Panc1 (cell line): ENCODE data around the gene WFDC11. TPM values are rescaled to one million over a fixed set of nuclear protein-coding genes. Genes with fewer than 3 reads are reported as not detected.

Experiments used
- ATAC-seq: fragments of 200-7000 bp; cut with Tn5 transposase; 2 replicates; pipeline ENCODE4 v1.9.1; 2020; ENCODE audit warnings: mild to moderate bottlenecking, moderate library complexity
- BruUV-seq: library from RNA; stranded (reverse); fragments of 400-500 nt; replicated peaks from 2 replicates; lab custom pipeline; 2021; lab: Mats Ljungman, UMichigan
- CTCF ChIA-PET: fragments of 300-600 bp; sonication (Branson Sonifier 250); formaldehyde crosslinking; loops from one replicate; lab custom pipeline; 2022; ENCODE audit warnings: antibody characterized with exemption; lab: Charles Lee
- POLR2A ChIA-PET: fragments of 300-600 bp; sonication (Branson Sonifier 250); formaldehyde crosslinking; loops from one replicate; lab custom pipeline; 2022; ENCODE audit warnings: antibody characterized with exemption; lab: Charles Lee
- DNase-seq: peaks from one replicate; pipeline ENCODE4 v3.0.0-alpha.2; 2010; ENCODE audit warnings: low read depth, low spot score
- H3K27ac ChIP-seq: 2 replicates; pipeline ENCODE4 v1.5.1; 2011; ENCODE audit warnings: mild to moderate bottlenecking, low read length, inconsistent platforms
- H3K27me3 ChIP-seq: fragments of 200-500 bp; sonication (Bioruptor generic); 2 replicates; pipeline ENCODE4 v1.6.0; 2014; ENCODE audit warnings: low read length, inconsistent platforms; ENCODE audit not compliant: control insufficient read depth, insufficient read depth
- H3K36me3 ChIP-seq: fragments of 200-500 bp; sonication (Bioruptor generic); 2 replicates; pipeline ENCODE4 v1.5.1; 2014; ENCODE audit warnings: inconsistent platforms, mild to moderate bottlenecking, low read length, moderate library complexity; ENCODE audit not compliant: control insufficient read depth, insufficient read depth
- H3K4me1 ChIP-seq: 2 replicates; pipeline ENCODE4 v1.5.1; 2011; ENCODE audit warnings: inconsistent platforms, mild to moderate bottlenecking, low read length, moderate library complexity; ENCODE audit not compliant: control insufficient read depth, insufficient read depth
- H3K4me3 ChIP-seq, 2 experiments: 2 replicates each; pipeline ENCODE4 v1.5.1; 2011 to 2012; ENCODE audit warnings: low read depth in 2 of 2, low read length in 2 of 2, mild to moderate bottlenecking in 2 of 2, inconsistent platforms in 1 of 2, moderate library complexity in 1 of 2
- H3K9me3 ChIP-seq: fragments of 200-500 bp; sonication (Bioruptor generic); 2 replicates; pipeline ENCODE4 v1.5.1; 2014; ENCODE audit warnings: low read depth, mild to moderate bottlenecking, inconsistent platforms, low read length, moderate library complexity; ENCODE audit not compliant: control insufficient read depth, insufficient read depth
- CTCF ChIP-seq: fragments of 450-650 bp; IDR thresholded peaks from 2 replicates; pipeline ENCODE4 v1.5.1; 2017; ENCODE audit warnings: mild to moderate bottlenecking
- POLR2AphosphoS5 ChIP-seq: IDR thresholded peaks from 2 replicates; pipeline ENCODE4 v1.6.1; 2012; ENCODE audit warnings: mild to moderate bottlenecking, low read depth, low read length, moderate library complexity
- REST ChIP-seq, 2 experiments: IDR thresholded peaks; 2 replicates each; pipeline ENCODE4 v1.6.1; 2011 to 2012; ENCODE audit warnings: low read depth in 2 of 2, control low read depth in 1 of 2, low read length in 1 of 2, mild to moderate bottlenecking in 1 of 2, moderate library complexity in 1 of 2; ENCODE audit not compliant: insufficient read depth in 1 of 2
- SIN3A ChIP-seq: IDR thresholded peaks from 2 replicates; pipeline ENCODE4 v1.6.1; 2012; ENCODE audit warnings: low read depth, mild to moderate bottlenecking, low read length, moderate library complexity, borderline replicate concordance; ENCODE audit not compliant: insufficient read depth
- TCF7L2 ChIP-seq: IDR thresholded peaks from 2 replicates; pipeline ENCODE4 v1.6.1; 2011; ENCODE audit warnings: mild to moderate bottlenecking, low read depth, low read length, inconsistent platforms
- in situ Hi-C: cut with HindIII; loops from 2 replicates; pipeline ENCODE4 v1.10.0; 2016; ENCODE audit warnings: low sequenced_read_pairs, low pct_unique_long_range_greater_than_20kb
- intact Hi-C: fragments of 100-400 bp; cut with micrococcal nuclease; formaldehyde crosslinking; loops from one replicate; pipeline ENCODE4 v1.10.0; 2022; ENCODE audit not compliant: unreplicated experiment
- total RNA-seq: library from RNA; stranded (reverse); gene quantifications from one replicate; pipeline ENCODE4 v1.2.1, GENCODE V29; 2021; ENCODE audit not compliant: unreplicated experiment

The WFDC11 gene
- total RNA-seq, 1 experiment from 2014 or later = not detected

- ATAC-seq = no peak
- ChIA-PET POLR2A (no interaction called here), CTCF (no interaction called here)
- no peaks in the 10 kb centered on the region; the same call in 1 of the 2 replicates for H3K36me3 ChIP-seq
- in situ Hi-C loops (no loop called here), intact Hi-C loops (no loop called here)
- H3K9me3 ChIP-seq = no peaks in the 10 kb centered on the region
- H3K27ac ChIP-seq = no peak overlapping the region
- no peak for DNase-seq
- TF ChIP-seq CTCF (no peak), REST (IDR thresholded peaks at IDR 0.05; ENCODE audit: insufficient read depth in 1 of 2, low read depth in 2 of 2, low read length in 1 of 2) (no peak), POLR2AphosphoS5 (no peak)
- no peaks in the 10 kb centered on the region for H3K4me1 ChIP-seq
- peaks cover 6% of the 10 kb centered on the region for H3K27me3 ChIP-seq
- H3K4me3 ChIP-seq = no peak overlapping the region
- no TSS peak for BruUV-seq
Measured at GRCh38 chr20:45617591-45617990, 52.4 kb downstream of the WFDC11 start.

- H3K4me1 ChIP-seq = no peaks in the 10 kb centered on the region
- in situ Hi-C loops = no loop called here
- H3K9me3 ChIP-seq = no peaks in the 10 kb centered on the region
- no peak for TF ChIP-seq SIN3A
- TF ChIP-seq TCF7L2 = no peak
- no peak for TF ChIP-seq REST (IDR thresholded peaks at IDR 0.05; ENCODE audit: insufficient read depth in 1 of 2, low read depth in 2 of 2, low read length in 1 of 2)
- no peak for TF ChIP-seq POLR2AphosphoS5
- TF ChIP-seq CTCF = no peak
- no TSS peak for BruUV-seq
- CTCF ChIA-PET = interaction anchor here (0.6 kb wide), 1 partner anchor 17 kb away, joined by 3 read pairs; the partner anchor contains the start of gene WFDC10A
- no peak overlapping the region for H3K27ac ChIP-seq
- H3K4me3 ChIP-seq = no peak overlapping the region
- intact Hi-C loops = no loop called here
- no peak for ATAC-seq
- H3K36me3 ChIP-seq = no peaks in the 10 kb centered on the region
- POLR2A ChIA-PET = no interaction called here
- DNase-seq = no peak
- peaks cover 9% of the 10 kb centered on the region for H3K27me3 ChIP-seq
Measured at GRCh38 chr20:45612314-45612713, 57.7 kb downstream of the WFDC11 start.
